Esophagus squamous epithelium (tissue), 5 donors: Measurements from ENCODE around the gene LECT2. TPM values are rescaled to one million over a fixed set of nuclear protein-coding genes. Genes with fewer than 3 reads are reported as not detected.

ENCODE experiments used
- DNase-seq: peaks from one replicate; lab custom pipeline; 2025; lab: John Stamatoyannopoulos, UW
- H3K27ac ChIP-seq, 4 donors: fragments of 200-600 bp; sonication (generic); one replicate each; pipeline ENCODE4 v1.5.1; 2016 to 2019; ENCODE audit warnings: mild to moderate bottlenecking in 1 of 4
- H3K27me3 ChIP-seq, 4 donors: fragments of 200-600 bp; sonication (generic); 1 replicate in 3 of 4; 2 replicates in 1 of 4; pipeline versions ENCODE4 v1.5.1 to v1.6.0; 2017 to 2021; ENCODE audit warnings: antibody characterized with exemption in 1 of 4
- H3K36me3 ChIP-seq, 3 donors: fragments of 200-600 bp; sonication (generic); one replicate each; pipeline ENCODE4 v1.5.1; 2016 to 2019
- H3K4me1 ChIP-seq, 3 donors: fragments of 200-600 bp; sonication (generic); one replicate each; pipeline ENCODE4 v1.5.1; 2017 to 2019
- H3K4me3 ChIP-seq, 4 donors: fragments of 200-600 bp; sonication (generic); 1 replicate in 3 of 4; 2 replicates in 1 of 4; pipeline ENCODE4 v1.5.1; 2016 to 2019; ENCODE audit warnings: mild to moderate bottlenecking in 2 of 4, moderate library complexity in 1 of 4
- H3K9me3 ChIP-seq, 3 donors: fragments of 200-600 bp; sonication (generic); one replicate each; pipeline ENCODE4 v1.5.1; 2016 to 2019
- POLR2A ChIP-seq, 4 donors: fragments of 450-650 bp; IDR thresholded peaks; one replicate each; pipeline ENCODE4 v1.6.1; 2017; ENCODE audit warnings: antibody characterized with exemption in 4 of 4, mild to moderate bottlenecking in 4 of 4, moderate library complexity in 3 of 4
- WGBS, 2 donors: methylation state at CpG; one replicate each; pipeline ENCODE4 v1.1.5; 2018; 5-methylcytosine and 5-hydroxymethylcytosine counted together
- intact Hi-C: fragments of 100-400 bp; cut with DNase I; formaldehyde crosslinking; loops from one replicate; pipeline ENCODE4 v1.15.0; 2022
- total RNA-seq, 4 donors: library from RNA; depleted of rRNA; stranded (reverse); fragments of >200 nt; gene quantifications; one replicate each; pipeline ENCODE4 v1.1.0, GENCODE V29; 2016
- TF ChIP-seq, protein P1 (sequence below), 6 experiments: fragments of 450-650 bp in 4 of 6; fragments of 200-600 bp in 2 of 6; sonication (generic) in 2 of 6; IDR thresholded peaks; one replicate each; pipeline ENCODE4 v1.5.1; 2016 to 2019; ENCODE audit warnings: antibody characterized with exemption in 6 of 6, mild to moderate bottlenecking in 4 of 6, moderate library complexity in 4 of 6
- donor health status: DM: yes; HTN: yes; CAD: no.

LECT2 gene
- total RNA-seq, 4 donors from 2014 or later, result not detected

DNA sequence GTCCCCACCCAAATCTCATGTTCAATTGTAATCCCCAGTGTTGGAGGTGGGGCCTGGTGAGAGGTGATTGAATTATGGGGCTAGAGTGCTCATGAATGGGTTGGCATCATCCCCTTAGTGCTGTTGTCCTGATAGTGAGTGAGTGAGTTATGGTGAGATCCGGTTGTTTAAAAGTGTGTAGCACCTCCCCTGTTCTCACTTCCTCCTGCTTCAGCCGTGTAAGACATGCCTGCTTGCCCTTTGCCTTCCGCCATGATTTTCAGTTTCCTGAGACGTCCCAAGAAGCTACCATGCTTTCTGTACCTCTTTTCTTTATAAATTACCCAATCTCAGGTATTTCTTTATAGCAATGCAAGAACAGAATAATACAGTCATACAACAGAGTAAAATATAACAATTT is 742 bp upstream of the LECT2 start:
- H3K4me3 ChIP-seq, result no peak overlapping the region
- no peaks in the 10 kb centered on the region for H3K4me1 ChIP-seq
- DNase-seq, result no peak
- no peaks in the 10 kb centered on the region for H3K36me3 ChIP-seq
- H3K9me3 ChIP-seq, result no peaks in the 10 kb centered on the region
- WGBS, 2 donors, result 67 to 69% methylated on average over 4 of the region's 4 CpGs
- no peak overlapping the region for H3K27ac ChIP-seq
- TF ChIP-seq POLR2A (IDR thresholded peaks at IDR 0.05), result no peak
- TF ChIP-seq, protein P1, sequence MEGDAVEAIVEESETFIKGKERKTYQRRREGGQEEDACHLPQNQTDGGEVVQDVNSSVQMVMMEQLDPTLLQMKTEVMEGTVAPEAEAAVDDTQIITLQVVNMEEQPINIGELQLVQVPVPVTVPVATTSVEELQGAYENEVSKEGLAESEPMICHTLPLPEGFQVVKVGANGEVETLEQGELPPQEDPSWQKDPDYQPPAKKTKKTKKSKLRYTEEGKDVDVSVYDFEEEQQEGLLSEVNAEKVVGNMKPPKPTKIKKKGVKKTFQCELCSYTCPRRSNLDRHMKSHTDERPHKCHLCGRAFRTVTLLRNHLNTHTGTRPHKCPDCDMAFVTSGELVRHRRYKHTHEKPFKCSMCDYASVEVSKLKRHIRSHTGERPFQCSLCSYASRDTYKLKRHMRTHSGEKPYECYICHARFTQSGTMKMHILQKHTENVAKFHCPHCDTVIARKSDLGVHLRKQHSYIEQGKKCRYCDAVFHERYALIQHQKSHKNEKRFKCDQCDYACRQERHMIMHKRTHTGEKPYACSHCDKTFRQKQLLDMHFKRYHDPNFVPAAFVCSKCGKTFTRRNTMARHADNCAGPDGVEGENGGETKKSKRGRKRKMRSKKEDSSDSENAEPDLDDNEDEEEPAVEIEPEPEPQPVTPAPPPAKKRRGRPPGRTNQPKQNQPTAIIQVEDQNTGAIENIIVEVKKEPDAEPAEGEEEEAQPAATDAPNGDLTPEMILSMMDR (IDR thresholded peaks at IDR 0.05), result no peak
- intact Hi-C loops, result no loop called here
- peaks cover 0 to 9% (median 0%) of the 10 kb centered on the region in 4 donors for H3K27me3 ChIP-seq

DNA sequence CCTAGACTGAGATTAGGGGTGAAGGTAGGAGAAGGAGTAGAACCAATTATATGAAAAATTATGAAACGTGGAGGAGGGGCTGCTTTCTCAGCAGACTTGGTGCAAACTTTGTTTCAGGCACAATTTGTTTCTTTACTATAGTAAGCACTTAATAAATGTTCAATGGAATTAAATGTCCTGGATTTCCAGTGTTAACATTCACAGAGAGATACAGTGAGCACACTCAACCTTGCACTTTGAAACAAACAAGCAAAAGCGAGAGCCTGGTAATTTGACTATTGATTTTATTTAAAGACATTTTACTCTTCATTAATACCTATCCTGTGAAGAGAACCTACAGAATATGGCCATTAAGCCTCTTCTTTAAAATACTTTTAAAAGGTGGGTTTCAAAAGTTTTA is 933 bp downstream of the LECT2 start:
- WGBS, 2 donors, result 82% methylated on average over 2 of the region's 2 CpGs
- no peak for DNase-seq
- no peaks in the 10 kb centered on the region for H3K4me1 ChIP-seq
- peaks cover 0 to 9% (median 0%) of the 10 kb centered on the region in 4 donors for H3K27me3 ChIP-seq
- TF ChIP-seq POLR2A (IDR thresholded peaks at IDR 0.05), result no peak
- TF ChIP-seq, protein P1 (IDR thresholded peaks at IDR 0.05), result no peak
- no peak overlapping the region for H3K27ac ChIP-seq
- H3K4me3 ChIP-seq, result no peak overlapping the region
- H3K9me3 ChIP-seq, result no peaks in the 10 kb centered on the region
- no peaks in the 10 kb centered on the region for H3K36me3 ChIP-seq
- intact Hi-C loops, result no loop called here

DNA sequence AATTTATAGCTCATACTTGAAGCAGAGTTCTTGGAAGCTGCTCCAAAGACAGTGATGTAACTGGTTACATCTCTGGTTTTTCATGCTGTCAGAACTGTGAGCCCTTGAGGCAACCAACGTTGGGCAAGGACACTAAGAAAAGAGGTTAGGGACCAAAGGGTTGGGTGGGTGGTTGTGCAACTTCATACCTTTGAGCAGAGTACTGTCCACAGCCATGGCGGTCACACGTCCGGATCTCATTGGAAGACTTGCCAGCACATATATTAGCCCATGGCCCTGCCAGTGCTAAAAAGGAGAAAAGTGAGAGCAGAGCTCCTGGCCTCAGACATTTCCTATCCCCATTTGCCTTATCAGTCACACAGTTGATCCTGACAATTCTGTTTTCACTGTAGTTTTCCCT is 2.1 kb downstream of the LECT2 start:
- Histone ChIP-seq H3K27me3 (peaks cover 0 to 9% (median 0%) of the 10 kb centered on the region in 4 donors), H3K27ac (no peak overlapping the region), H3K36me3 (no peaks in the 10 kb centered on the region), H3K4me3 (no peak overlapping the region), H3K4me1 (no peaks in the 10 kb centered on the region), H3K9me3 (no peaks in the 10 kb centered on the region)
- DNase-seq, result no peak
- intact Hi-C loops, result no loop called here
- WGBS, 2 donors, result 83 to 87% methylated on average over 4 of the region's 4 CpGs
- no peak for TF ChIP-seq POLR2A (IDR thresholded peaks at IDR 0.05)
- TF ChIP-seq, protein P1 (IDR thresholded peaks at IDR 0.05), result no peak

DNA sequence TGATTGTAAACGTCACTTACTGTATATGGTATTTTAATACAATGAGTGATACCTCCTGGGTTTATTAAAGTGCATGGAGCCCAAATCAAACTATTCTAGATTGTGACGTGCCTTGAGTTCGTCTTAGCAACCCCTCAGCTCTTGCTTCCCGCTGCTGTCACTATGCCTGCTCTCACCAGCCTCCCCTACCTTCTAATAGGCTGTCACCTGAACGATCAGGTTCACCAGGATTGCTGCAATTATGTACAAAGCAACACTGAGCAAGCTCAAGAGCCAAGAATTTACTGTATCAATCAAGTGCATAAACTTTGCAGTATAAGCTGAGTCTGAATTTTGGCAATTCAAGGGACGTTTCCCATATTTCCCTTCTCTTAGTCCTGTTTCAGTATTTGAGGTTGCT is 3.0 kb downstream of the LECT2 start:
- Histone ChIP-seq H3K27me3 (peaks cover 0 to 9% (median 0%) of the 10 kb centered on the region in 4 donors), H3K9me3 (no peaks in the 10 kb centered on the region), H3K4me3 (no peak overlapping the region), H3K4me1 (no peaks in the 10 kb centered on the region), H3K27ac (no peak overlapping the region), H3K36me3 (no peaks in the 10 kb centered on the region)
- DNase-seq, result no peak
- intact Hi-C loops, result no loop called here
- TF ChIP-seq, protein P1 (IDR thresholded peaks at IDR 0.05), result no peak
- TF ChIP-seq POLR2A (IDR thresholded peaks at IDR 0.05), result no peak
- WGBS, 2 donors, result 72 to 83% methylated on average over 6 of the region's 6 CpGs

DNA sequence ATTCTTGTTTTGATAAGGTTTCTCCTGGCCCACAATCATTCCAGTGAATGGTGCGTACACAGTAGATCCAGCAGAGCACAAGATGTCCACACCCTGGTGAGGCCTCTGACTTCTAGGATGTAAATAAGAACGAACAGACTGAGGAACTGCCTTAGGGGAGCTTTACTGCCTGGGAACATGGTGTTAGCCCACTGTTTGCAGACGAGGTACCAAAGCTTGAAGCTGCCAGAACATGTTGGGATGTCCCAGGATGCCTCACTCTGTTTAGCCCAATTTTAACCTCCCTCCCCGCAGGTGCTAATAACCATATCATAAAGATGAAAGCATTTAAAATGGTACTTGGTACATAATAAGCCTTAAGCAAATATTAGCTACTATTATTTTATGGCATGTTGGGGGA is 3.5 kb downstream of the LECT2 start:
- Histone ChIP-seq H3K4me1 (no peaks in the 10 kb centered on the region), H3K36me3 (no peaks in the 10 kb centered on the region), H3K4me3 (no peak overlapping the region), H3K9me3 (no peaks in the 10 kb centered on the region), H3K27me3 (peaks cover 0 to 9% (median 0%) of the 10 kb centered on the region in 4 donors), H3K27ac (no peak overlapping the region)
- 53 to 65% methylated on average over 4 of the region's 4 CpGs for WGBS, 2 donors
- DNase-seq, result no peak
- intact Hi-C loops, result no loop called here
- TF ChIP-seq, protein P1 (IDR thresholded peaks at IDR 0.05), result no peak
- no peak for TF ChIP-seq POLR2A (IDR thresholded peaks at IDR 0.05)
